ENCODE measurements around the gene DNAH14. TPM values are rescaled to one million over a fixed set of nuclear protein-coding genes. Genes with fewer than 3 reads are reported as not detected.
"Not testable (repeated sequence)": the region's sequence is repeated elsewhere in the genome, so short reads cannot be mapped to it uniquely, and the experiment has no call there.

Gene DNAH14
- total and polyA plus RNA-seq, 9 of the 15 experiments (the other 6 are each of a cell fraction or from before 2014, with no cell fraction given): 58.4 to 142 (median 98.4) TPM

DNA sequence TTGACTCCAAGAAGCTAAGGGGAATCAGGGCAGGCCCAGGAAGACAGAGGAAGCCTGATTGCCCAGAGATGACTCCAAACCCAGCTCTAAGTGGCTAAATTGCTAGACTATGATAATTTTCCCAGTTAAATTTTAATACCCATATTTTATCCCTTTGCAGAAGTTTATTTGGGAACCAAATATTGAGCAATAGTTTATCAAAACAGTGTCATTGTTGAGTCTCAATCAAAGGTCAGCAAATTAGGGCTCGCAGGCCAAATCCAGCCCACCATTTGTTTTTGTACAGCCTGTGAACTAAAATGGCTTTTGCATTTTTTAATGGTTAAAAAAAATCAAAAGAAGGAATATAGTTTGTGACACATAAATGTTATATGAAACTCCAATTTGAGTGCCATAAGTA is 451.2 kb downstream of the DNAH14 start:
- Histone ChIP-seq H3K4me3 (no peak overlapping the region), H4K20me1 (replicated peaks; ENCODE audit: control insufficient read depth, insufficient read depth, low read length) (no peaks in the 10 kb centered on the region), H3K36me3 (ENCODE audit: control insufficient read depth, insufficient read depth, low read length) (no peaks in the 10 kb centered on the region), H3K4me1 (replicated peaks in 1 of 2; ENCODE audit: control insufficient read depth in 2 of 2, insufficient read depth in 2 of 2, low read length in 2 of 2) (no peaks in the 10 kb centered on the region; a peak in 1 of 5 replicates), H3K27ac (ENCODE audit: extremely low read depth, low read depth, low read length) (no peak overlapping the region), H3K9me1 (ENCODE audit: control insufficient read depth, insufficient read depth, low read length) (no peaks in the 10 kb centered on the region), H3K9ac (ENCODE audit: insufficient read depth in 1 of 2, low read depth in 2 of 2, low read length in 2 of 2) (no peak overlapping the region), H3K9me3 (replicated peaks; ENCODE audit: control insufficient read depth, insufficient read depth, low read depth, low read length) (no peaks in the 10 kb centered on the region), H2AFZ (ENCODE audit: low read depth, low read length) (no peak overlapping the region), H3K4me2 (ENCODE audit: insufficient read depth, low read length) (no peak overlapping the region), H3K27me3 (ENCODE audit: control insufficient read depth in 2 of 2, insufficient read depth in 2 of 2, low read length in 2 of 2) (peaks cover 4 to 5% of the 10 kb centered on the region in 2 experiments; a peak in 4 of 5 replicates), H3K79me2 (ENCODE audit: control insufficient read depth, insufficient read depth, low read length) (no peaks in the 10 kb centered on the region)
- in situ Hi-C loops (cut with MboI): no loop called here
- TF ChIP-seq CEBPB (tag; IDR thresholded peaks at IDR 0.05) (peak; percentile 46; the same call in 1 of the 2 replicates), ZNF274 (IDR thresholded peaks at IDR 0.05; ENCODE audit: borderline replicate concordance, low read depth, low read length) (no peak), HSF4 (CRISPR knock-in tag; IDR thresholded peaks at IDR 0.05; ENCODE audit: borderline replicate concordance) (no peak), CEBPG (CRISPR knock-in tag; IDR thresholded peaks at IDR 0.05) (no peak), CEBPG (tag; conservative IDR thresholded peaks at IDR 0.05 in 1 of 2, IDR thresholded peaks at IDR 0.05 in 1 of 2) (peak; percentile 30 to 68; a peak in 2 of 4 replicates), NFRKB (IDR thresholded peaks at IDR 0.05; ENCODE audit: low read depth) (no peak), ESRRB (CRISPR knock-in tag; IDR thresholded peaks at IDR 0.05; ENCODE audit: borderline replicate concordance) (no peak)
- TF ChIP-seq, protein P1, sequence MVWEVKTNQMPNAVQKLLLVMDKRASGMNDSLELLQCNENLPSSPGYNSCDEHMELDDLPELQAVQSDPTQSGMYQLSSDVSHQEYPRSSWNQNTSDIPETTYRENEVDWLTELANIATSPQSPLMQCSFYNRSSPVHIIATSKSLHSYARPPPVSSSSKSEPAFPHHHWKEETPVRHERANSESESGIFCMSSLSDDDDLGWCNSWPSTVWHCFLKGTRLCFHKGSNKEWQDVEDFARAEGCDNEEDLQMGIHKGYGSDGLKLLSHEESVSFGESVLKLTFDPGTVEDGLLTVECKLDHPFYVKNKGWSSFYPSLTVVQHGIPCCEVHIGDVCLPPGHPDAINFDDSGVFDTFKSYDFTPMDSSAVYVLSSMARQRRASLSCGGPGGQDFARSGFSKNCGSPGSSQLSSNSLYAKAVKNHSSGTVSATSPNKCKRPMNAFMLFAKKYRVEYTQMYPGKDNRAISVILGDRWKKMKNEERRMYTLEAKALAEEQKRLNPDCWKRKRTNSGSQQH (CRISPR knock-in tag; IDR thresholded peaks at IDR 0.05): no peak
- intact Hi-C loops (cut with micrococcal nuclease): no loop called here
- WGBS (ENCODE audit: insufficient coverage, low coverage, missing lambda C conversion rate): 0% methylated on average over 1 of the region's 1 CpG
- no TSS peak for BruUV-seq (replicated peaks)
- no peak for DNase-seq (ENCODE audit: extremely low read depth in 1 of 4, low spot score in 3 of 4)
- ChIA-PET CTCF (ENCODE audit: low intra/inter-chr PET ratio) (no interaction called here), POLR2A (interaction anchor here (0.5 kb wide), 1 partner anchor 141 kb away, joined by 3 read pairs; no protein-coding TSS in a partner anchor)
- peak; percentile 44 for FAIRE-seq
- no peak for ATAC-seq

DNA sequence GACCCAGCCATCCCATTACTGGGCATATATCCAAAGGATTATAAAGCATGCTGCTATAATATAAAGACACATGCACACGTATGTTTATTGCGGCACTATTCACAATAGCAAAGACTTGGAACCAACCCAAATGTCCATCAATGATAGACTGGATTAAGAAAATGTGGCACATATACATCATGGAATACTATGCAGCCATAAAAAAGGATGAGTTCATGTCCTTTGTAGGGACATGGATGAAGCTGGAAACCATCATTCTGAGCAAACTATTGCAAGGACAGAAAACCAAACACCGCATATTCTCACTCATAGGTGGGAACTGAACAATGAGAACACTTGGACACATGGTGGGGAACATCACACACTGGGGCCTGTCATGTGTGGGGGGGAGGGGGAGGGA is 457.4 kb downstream of the DNAH14 start:
- WGBS (ENCODE audit: insufficient coverage, low coverage, missing lambda C conversion rate): 7% methylated on average over 3 of the region's 3 CpGs
- H3K9me1 ChIP-seq (ENCODE audit: control insufficient read depth, insufficient read depth, low read length); H3K9ac ChIP-seq (ENCODE audit: insufficient read depth in 1 of 2, low read depth in 2 of 2, low read length in 2 of 2); CTCF ChIA-PET (ENCODE audit: low intra/inter-chr PET ratio); H3K36me3 ChIP-seq (ENCODE audit: control insufficient read depth, insufficient read depth, low read length); FAIRE-seq; H3K27ac ChIP-seq (ENCODE audit: extremely low read depth, low read depth, low read length); POLR2A ChIA-PET; H3K4me3 ChIP-seq; in situ Hi-C loops (cut with MboI); H4K20me1 ChIP-seq (replicated peaks; ENCODE audit: control insufficient read depth, insufficient read depth, low read length); H3K9me3 ChIP-seq (replicated peaks; ENCODE audit: control insufficient read depth, insufficient read depth, low read depth, low read length); H3K4me2 ChIP-seq (ENCODE audit: insufficient read depth, low read length); H3K27me3 ChIP-seq (ENCODE audit: control insufficient read depth in 2 of 2, insufficient read depth in 2 of 2, low read length in 2 of 2); H2AFZ ChIP-seq (ENCODE audit: low read depth, low read length); ATAC-seq; intact Hi-C loops (cut with micrococcal nuclease); H3K4me1 ChIP-seq (replicated peaks in 1 of 2; ENCODE audit: control insufficient read depth in 2 of 2, insufficient read depth in 2 of 2, low read length in 2 of 2); DNase-seq (ENCODE audit: extremely low read depth in 1 of 4, low spot score in 3 of 4); H3K79me2 ChIP-seq (ENCODE audit: control insufficient read depth, insufficient read depth, low read length); BruUV-seq (replicated peaks): not testable (repeated sequence)

All from K562 (cell line).